ENCODE results near the gene SCN4B. TPM values are rescaled to one million over a fixed set of nuclear protein-coding genes. Genes with fewer than 3 reads are reported as not detected.

Gene SCN4B
- polyA plus RNA-seq, 1 donor (not counting 4 experiments of a cell fraction or from before 2014, with no cell fraction given): 7.7 TPM

DNA sequence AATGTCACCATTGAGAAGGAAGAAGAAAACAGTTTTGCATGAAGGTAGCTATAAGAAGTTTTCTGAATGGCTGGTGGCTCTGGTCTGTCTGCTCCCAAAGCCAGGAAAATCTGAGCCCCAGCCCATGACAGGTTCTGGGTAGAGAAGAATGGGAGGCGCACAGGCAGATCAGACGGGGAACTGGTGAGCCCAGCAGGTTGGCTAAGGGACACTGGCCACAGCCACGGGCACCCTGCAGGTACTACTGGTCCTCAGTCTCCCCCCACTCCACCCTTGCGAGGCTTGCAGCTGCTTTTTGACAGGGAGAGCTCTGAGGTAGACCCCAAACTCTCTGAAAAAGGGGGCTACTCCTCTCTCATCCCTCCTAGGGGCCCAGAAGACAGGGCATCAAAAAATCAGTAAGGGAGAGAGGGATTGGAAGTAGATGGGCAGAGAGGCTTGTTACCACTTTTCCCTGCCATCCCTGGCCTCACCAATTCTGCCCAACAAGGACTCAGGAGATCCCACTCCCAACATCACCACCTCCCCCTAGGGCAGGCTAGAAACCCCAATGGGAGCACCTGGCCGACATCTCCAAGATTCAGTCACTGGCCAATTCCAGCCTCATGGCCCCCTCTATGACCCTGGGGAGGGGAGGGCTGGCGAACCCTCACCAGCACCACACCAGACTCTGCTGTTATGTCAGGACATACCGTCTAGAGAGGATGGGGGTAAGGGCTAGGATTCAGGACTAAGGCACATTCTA, 17.4 kb downstream of the SCN4B start:
- Histone ChIP-seq H4K20me1 (ENCODE audit: control insufficient read depth, extremely low read depth, insufficient read depth, low read length) (no peaks in the 10 kb centered on the region), H3K9me1 (ENCODE audit: control insufficient read depth, extremely low read depth, insufficient read depth, low read length) (no peaks in the 10 kb centered on the region), H3K4me3 (ENCODE audit: control insufficient read depth in 2 of 3, extremely low read depth in 1 of 3, insufficient read depth in 2 of 3, low read depth in 1 of 3, low read length in 3 of 3) (no peak overlapping the region), H3K79me2 (ENCODE audit: control insufficient read depth, insufficient read depth, low read length) (no peaks in the 10 kb centered on the region), H3K36me3 (ENCODE audit: control insufficient read depth in 2 of 2, extremely low read depth in 1 of 2, insufficient read depth in 2 of 2, low read length in 2 of 2) (no peaks in the 10 kb centered on the region), H2AFZ (ENCODE audit: control insufficient read depth, low read length) (no peak overlapping the region), H3K27me3 (ENCODE audit: control insufficient read depth, extremely low read depth, insufficient read depth, low read length) (peaks cover 4% of the 10 kb centered on the region), H3K27ac (ENCODE audit: control insufficient read depth, insufficient read depth, low read length) (no peak overlapping the region), H3K4me2 (ENCODE audit: control insufficient read depth, extremely low read depth, insufficient read depth, low read depth, low read length) (no peak overlapping the region), H3K4me1 (ENCODE audit: control insufficient read depth, extremely low read depth, insufficient read depth, low read length) (peaks cover 13% of the 10 kb centered on the region), H3K9ac (ENCODE audit: control insufficient read depth, extremely low read depth, insufficient read depth, low read length) (no peak overlapping the region), H3K9me3 (ENCODE audit: control insufficient read depth, low read depth, low read length) (no peaks in the 10 kb centered on the region)
- TF ChIP-seq EZH2 (IDR thresholded peaks at IDR 0.05; ENCODE audit: low read length) (no peak), CTCF (optimal IDR thresholded peaks at IDR 0.05 in 1 of 3, IDR thresholded peaks at IDR 0.05 in 1 of 3, conservative IDR thresholded peaks at IDR 0.05 in 1 of 3; ENCODE audit: extremely low read depth in 1 of 3, insufficient read depth in 2 of 3, low read length in 3 of 3) (no peak)
- dilution Hi-C loops (cut with MboI; ENCODE audit: extremely low pct_ligation_motif_present, low sequenced_read_pairs): no loop called here
- no peak for DNase-seq (ENCODE audit: low read depth, low spot score)
- FAIRE-seq: no peak

GRCh38 chr11:118133816-118134215, 18.8 kb downstream of the SCN4B start:
- Histone ChIP-seq H3K9ac (ENCODE audit: control insufficient read depth, extremely low read depth, insufficient read depth, low read length) (no peak overlapping the region), H3K4me2 (ENCODE audit: control insufficient read depth, extremely low read depth, insufficient read depth, low read depth, low read length) (no peak overlapping the region), H3K27ac (ENCODE audit: control insufficient read depth, insufficient read depth, low read length) (no peak overlapping the region), H3K79me2 (ENCODE audit: control insufficient read depth, insufficient read depth, low read length) (no peaks in the 10 kb centered on the region), H3K27me3 (ENCODE audit: control insufficient read depth, extremely low read depth, insufficient read depth, low read length) (peaks cover 4% of the 10 kb centered on the region), H3K36me3 (ENCODE audit: control insufficient read depth in 2 of 2, extremely low read depth in 1 of 2, insufficient read depth in 2 of 2, low read length in 2 of 2) (no peaks in the 10 kb centered on the region), H3K9me1 (ENCODE audit: control insufficient read depth, extremely low read depth, insufficient read depth, low read length) (no peaks in the 10 kb centered on the region), H3K4me3 (ENCODE audit: control insufficient read depth in 2 of 3, extremely low read depth in 1 of 3, insufficient read depth in 2 of 3, low read depth in 1 of 3, low read length in 3 of 3) (no peak overlapping the region), H3K4me1 (ENCODE audit: control insufficient read depth, extremely low read depth, insufficient read depth, low read length) (peaks cover 9% of the 10 kb centered on the region), H3K9me3 (ENCODE audit: control insufficient read depth, low read depth, low read length) (no peaks in the 10 kb centered on the region), H2AFZ (ENCODE audit: control insufficient read depth, low read length) (no peak overlapping the region), H4K20me1 (ENCODE audit: control insufficient read depth, extremely low read depth, insufficient read depth, low read length) (no peaks in the 10 kb centered on the region)
- TF ChIP-seq EZH2 (IDR thresholded peaks at IDR 0.05; ENCODE audit: low read length) (no peak), CTCF (optimal IDR thresholded peaks at IDR 0.05 in 1 of 3, IDR thresholded peaks at IDR 0.05 in 1 of 3, conservative IDR thresholded peaks at IDR 0.05 in 1 of 3; ENCODE audit: extremely low read depth in 1 of 3, insufficient read depth in 2 of 3, low read length in 3 of 3) (no peak)
- dilution Hi-C loops (cut with MboI; ENCODE audit: extremely low pct_ligation_motif_present, low sequenced_read_pairs): no loop called here
- FAIRE-seq (no peak), DNase-seq (ENCODE audit: low read depth, low spot score) (no peak)
